Right forelimb (tissue), 1 donor: Measurements from ENCODE around the gene TOPORS.
A peak's percentile ranks its signal among the peaks of the same experiment; 100 is the strongest.
"Not testable (repeated sequence)": the region's sequence is repeated elsewhere in the genome, so short reads cannot be mapped to it uniquely, and the experiment has no call there.

Source experiments
- DNase-seq: peaks from one replicate; pipeline ENCODE4 v3.0.0-alpha.2; 2018

The TOPORS gene

GRCh38 chr9:32552172-32552872, at the start of gene TOPORS, which contains the start of gene SMIM27:
TOPORS (minus strand) TSS chr9:32552586; CDS start chr9:32552436, 150 bp downstream.
SMIM27 (plus strand) TSS chr9:32552327; CDS start chr9:32552435, 108 bp downstream.
- DNase-seq = peak; percentile 96

- DNase-seq = not testable (repeated sequence)
Observed at GRCh38 chr9:32599021-32599420, 46.6 kb upstream of the TOPORS start.

DNA sequence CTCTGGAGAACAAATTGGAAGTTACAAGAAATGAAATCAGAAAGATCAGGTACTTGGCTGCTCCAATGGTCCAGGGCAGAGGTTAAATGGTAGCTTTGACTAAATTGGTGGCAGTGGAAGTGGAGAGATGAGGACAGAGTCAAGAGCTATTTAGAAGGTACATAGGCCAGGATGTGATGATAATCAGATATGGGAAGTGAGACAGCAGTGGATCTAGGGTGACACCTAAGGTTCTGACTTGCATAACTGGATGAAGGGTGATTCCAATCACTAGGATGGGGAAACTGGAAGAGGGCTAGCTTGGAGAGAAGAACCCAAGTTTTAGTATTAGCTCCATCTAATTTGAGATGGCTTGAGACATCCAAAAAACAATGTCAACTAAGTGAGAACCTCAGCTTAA, 44.5 kb upstream of the TOPORS start:
- DNase-seq = no peak

- no peak for DNase-seq
Observed at GRCh38 chr9:32596096-32596865, 43.9 kb upstream of the TOPORS start.

GRCh38 chr9:32590898-32591297, 38.5 kb upstream of the TOPORS start:
- no peak for DNase-seq

DNA sequence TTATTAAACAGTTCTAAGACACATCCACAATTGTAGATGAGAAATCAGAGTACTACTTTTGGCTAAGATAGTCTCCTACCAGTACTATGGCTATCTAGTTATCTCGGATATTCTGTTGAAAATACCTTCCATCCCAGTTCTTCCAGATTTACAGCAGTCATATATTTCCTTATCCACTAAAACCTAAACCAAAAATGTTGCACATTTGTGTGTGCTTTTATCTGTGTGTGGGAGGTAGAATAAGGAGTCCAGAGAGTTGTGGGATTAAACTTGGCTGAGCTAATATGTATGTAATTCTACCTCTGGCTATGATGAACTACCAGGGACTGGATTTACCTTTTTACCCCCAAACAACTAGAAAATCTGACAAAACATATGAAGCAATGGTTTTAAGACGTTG, 38.1 kb upstream of the TOPORS start:
- DNase-seq = no peak

GRCh38 chr9:32589083-32589723, 36.8 kb upstream of the TOPORS start:
- no peak for DNase-seq

DNA sequence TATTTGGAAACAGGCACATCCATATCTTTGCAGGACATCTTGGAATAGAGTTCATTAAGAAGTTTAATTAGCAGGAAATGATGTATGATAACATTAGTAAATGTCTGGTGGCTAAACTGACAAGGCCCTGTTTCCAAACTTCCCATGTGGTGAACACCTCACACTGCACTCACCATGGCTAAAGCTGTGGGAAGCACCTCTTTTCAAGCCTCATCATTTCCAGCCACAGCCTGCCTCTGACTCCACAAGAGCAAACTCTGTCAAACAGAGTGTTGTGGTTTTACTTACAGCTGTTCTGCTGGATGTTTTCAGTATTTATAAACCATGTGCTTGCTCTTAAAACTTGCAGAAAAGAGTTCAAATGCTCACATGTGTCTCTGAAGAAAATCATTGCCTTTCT, 35.5 kb upstream of the TOPORS start:
- DNase-seq = no peak

GRCh38 chr9:32584784-32585183, 32.4 kb upstream of the TOPORS start:
- no peak for DNase-seq

GRCh38 chr9:32581512-32582143, 29.2 kb upstream of the TOPORS start:
- DNase-seq = no peak

DNA sequence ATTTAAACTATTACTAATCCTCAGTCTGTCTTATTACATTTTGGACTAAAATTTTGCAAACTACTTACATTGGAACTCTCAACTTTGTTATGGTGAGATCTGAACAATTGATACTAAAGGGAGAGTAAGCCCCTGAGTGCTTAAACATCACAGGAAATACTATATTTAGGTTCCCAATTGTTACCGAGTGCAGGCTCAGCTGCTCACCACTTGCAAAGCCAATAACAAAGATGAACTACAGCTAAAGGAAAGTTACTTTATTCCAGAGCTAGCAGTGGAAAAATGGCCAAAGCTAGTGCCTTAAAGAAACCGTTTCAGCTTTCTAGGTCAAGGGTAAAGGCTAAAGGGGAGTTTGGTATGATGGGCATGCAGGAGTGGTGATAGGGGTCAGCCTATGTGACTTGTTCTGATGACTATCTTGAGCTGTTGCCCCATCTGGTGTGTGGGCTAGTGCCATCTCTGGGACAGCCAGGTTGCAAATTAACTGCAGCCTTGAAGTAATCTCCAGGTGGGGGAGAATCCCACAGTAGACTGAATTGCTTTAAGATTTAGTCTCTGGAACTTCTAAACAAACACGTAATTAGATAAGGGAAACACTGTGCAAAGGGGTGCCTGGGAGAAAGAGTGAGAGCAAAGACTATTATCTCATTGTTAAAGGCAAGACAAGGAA, 28.4 kb upstream of the TOPORS start:
- DNase-seq = no peak

DNA sequence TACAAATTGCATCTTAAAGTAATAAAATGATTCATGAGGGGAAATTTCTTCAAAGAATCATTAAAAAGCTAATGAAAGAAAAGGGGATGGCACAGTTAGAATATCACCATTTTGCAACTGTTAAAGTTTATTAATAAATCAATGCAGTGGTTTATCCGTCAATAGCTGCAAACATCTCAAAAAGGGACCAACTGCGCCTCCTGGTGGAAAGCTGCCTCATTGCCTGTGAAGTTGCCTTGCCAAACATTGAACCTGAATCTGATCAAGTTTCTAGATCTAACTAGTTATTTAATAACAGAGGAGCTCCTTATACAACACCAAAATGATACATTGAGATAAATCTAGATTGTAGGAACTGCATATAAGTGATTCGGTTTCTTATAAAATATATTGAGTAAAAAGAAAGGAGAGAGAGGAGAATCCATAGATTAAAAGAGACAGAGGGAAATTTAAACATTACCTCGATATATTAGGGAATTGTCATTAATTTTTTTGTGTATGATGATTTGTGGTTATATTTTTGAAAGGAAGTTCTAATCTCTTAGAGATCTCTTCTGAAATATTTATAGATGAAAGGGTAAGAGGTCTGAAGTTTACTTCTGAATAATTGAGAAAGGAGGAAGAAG, 27.4 kb upstream of the TOPORS start:
- peak; percentile 78 for DNase-seq

GRCh38 chr9:32578976-32579375, 26.6 kb upstream of the TOPORS start:
- DNase-seq = no peak

DNA sequence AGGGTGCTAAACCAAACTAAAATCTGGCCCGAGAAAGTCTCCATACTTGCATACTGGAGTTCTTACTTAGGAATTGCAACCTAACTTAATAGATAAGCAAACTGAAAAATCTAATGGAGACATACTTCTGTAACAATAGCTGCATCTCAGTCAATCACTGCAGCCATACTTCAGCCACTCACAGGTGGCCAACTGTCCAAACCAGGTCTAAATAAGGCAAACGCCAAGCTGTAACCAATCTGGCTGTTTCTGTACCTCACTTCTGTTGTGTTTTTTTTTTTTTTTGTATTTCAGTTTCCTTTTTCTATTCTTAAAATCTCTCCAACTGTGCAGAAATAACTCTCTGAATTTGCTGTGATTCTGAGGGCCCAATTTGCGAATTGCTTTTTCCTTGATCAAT, 24.9 kb upstream of the TOPORS start:
- DNase-seq = no peak

GRCh38 chr9:32574858-32575257, 22.5 kb upstream of the TOPORS start:
- DNase-seq = no peak

- DNase-seq = no peak
Observed at GRCh38 chr9:32573821-32574220, 21.4 kb upstream of the TOPORS start.

DNA sequence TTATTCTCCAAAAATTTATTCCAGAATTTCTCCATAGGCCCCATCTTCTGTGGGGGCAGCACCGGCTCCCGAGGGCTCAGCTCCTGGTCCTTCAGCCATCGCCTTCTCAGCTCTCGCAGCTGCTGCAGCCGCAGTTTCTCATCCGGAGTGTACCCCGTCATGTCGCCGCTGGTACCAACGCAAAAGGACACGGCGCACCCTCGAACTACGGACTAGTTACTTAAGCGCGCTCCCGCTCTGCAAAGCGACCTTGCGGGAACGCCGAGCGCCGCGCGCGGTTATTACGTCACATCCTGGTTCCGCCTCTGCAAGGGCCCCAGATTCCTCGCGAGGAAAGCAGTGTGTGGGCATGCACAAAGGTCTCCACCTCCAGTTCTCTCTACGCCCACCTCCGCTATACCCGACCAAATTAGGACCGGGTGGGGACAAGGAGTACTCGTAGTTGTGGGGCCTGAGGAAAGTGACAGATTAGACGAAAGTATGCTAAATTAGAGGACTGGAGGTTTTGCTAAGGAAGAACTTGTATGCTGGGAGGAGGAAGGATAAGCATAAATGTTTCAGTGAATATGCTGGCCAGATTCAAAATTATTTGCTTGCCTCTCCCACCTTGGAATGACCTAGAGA, 20.6 kb upstream of the TOPORS start, which contains the start of gene NDUFB6:
TSS of gene NDUFB6 (minus strand) at position 260 of the 624 bp plus-strand sequence. CDS start at position 161, 99 bp downstream.
- DNase-seq = peak; percentile 97

GRCh38 chr9:32571969-32572899, 19.8 kb upstream of the TOPORS start:
- peak; percentile 56 for DNase-seq

DNA sequence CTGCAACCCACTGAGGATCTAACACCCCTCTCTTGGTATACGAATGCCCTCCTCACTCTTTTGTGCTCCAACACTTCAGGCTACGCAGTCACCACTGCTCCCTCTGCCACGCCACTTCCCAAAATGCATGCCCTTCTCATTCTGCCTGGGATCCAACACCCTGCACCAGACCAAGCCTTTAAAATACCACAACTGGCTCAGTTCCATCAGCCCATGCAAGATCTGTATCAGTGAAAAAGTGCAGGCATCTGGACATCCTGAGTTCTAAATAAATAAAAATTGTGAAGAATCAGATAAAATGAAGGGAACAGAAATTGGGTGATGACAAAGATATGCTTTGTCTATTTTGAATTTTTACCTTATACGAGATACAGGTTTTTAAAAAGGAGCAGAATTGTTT, 17.9 kb upstream of the TOPORS start:
- no peak for DNase-seq

DNA sequence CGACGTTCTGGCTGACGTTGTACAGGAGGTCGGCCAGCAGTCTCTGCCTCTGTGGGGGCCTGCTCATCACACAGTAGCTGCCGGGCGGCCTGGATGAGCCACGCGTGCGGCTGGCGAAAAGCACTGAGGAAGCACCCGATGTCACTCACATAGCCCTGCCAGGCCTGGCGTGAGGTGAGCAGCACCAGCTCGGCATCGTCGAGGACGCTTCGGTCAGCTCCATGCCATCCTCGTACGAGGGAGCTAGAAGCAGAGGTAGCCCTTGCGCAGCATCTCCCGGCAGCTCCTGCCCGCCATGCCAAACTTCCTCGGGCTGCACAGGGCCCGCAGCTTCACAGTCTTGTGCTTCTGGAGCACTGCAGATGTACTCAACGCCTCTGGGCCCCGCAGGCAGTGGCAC, 14.4 kb upstream of the TOPORS start:
- no peak for DNase-seq
